Measurements from ENCODE around the gene PUS7. TPM values are rescaled to one million over a fixed set of nuclear protein-coding genes. Genes with fewer than 3 reads are reported as not detected.
"Not testable (repeated sequence)": the region's sequence is repeated elsewhere in the genome, so short reads cannot be mapped to it uniquely, and the experiment has no call there.

PUS7 gene
- total RNA-seq, 2 donors from 2014 or later: 6.0 to 6.6 TPM

GRCh38 chr7:105452085-105452484, 70.0 kb downstream of the PUS7 start:
- Mint-ChIP-seq H3K27me3 (no peaks in the 10 kb centered on the region), H3K36me3 (ENCODE audit: low read depth) (peaks cover 5% of the 10 kb centered on the region), H3K4me1 (peaks cover 25% of the 10 kb centered on the region), H3K27ac (no peak overlapping the region), H3K4me3 (no peak overlapping the region)
- no peaks in the 10 kb centered on the region for H3K9me3 ChIP-seq (ENCODE audit: control insufficient read depth, low read length, poor library complexity, severe bottlenecking)
- ATAC-seq: no peak
- DNase-seq: no peak

GRCh38 chr7:105450870-105451269, 71.2 kb downstream of the PUS7 start:
- ATAC-seq; H3K36me3 Mint-ChIP-seq (ENCODE audit: low read depth); DNase-seq; H3K4me3 Mint-ChIP-seq; H3K9me3 ChIP-seq (ENCODE audit: control insufficient read depth, low read length, poor library complexity, severe bottlenecking); H3K27ac Mint-ChIP-seq; H3K27me3 Mint-ChIP-seq: not testable (repeated sequence)
- peaks cover 25% of the 10 kb centered on the region for H3K4me1 Mint-ChIP-seq

DNA sequence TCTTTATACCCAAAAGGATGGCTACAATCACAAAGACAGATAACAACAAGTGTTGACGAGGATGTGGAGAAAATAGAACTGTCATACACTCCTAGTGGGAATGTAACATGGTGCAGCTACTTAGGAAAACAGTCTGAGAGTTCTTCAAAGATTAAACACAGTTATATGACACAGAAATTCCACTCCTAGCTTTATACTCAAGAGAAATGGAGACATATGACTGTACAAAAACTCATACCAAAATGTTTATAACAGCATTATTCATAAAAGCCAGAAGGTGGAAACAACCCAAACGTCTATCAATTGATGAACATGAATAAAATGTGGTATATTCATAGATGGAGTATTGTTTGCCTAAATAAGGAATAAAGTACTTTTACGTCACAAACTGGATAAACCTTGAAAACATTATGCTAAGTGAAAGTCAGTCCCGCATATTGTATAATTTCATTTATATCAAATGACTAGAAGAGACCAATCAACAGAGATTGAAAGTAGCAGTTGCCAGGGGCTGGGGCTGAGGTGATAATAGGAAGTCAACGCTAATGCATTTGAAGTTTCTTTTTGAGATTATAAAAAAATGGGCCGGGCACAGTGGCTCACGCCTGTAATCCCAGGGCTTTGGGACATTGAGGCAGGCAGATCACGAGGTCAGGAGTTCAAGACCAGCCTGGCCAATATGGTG, 71.8 kb downstream of the PUS7 start:
- Mint-ChIP-seq H3K27me3 (no peaks in the 10 kb centered on the region), H3K27ac (no peak overlapping the region), H3K36me3 (ENCODE audit: low read depth) (peaks cover 2% of the 10 kb centered on the region), H3K4me3 (no peak overlapping the region), H3K4me1 (peaks cover 26% of the 10 kb centered on the region)
- no peak for ATAC-seq
- no peaks in the 10 kb centered on the region for H3K9me3 ChIP-seq (ENCODE audit: control insufficient read depth, low read length, poor library complexity, severe bottlenecking)
- no peak for DNase-seq

DNA sequence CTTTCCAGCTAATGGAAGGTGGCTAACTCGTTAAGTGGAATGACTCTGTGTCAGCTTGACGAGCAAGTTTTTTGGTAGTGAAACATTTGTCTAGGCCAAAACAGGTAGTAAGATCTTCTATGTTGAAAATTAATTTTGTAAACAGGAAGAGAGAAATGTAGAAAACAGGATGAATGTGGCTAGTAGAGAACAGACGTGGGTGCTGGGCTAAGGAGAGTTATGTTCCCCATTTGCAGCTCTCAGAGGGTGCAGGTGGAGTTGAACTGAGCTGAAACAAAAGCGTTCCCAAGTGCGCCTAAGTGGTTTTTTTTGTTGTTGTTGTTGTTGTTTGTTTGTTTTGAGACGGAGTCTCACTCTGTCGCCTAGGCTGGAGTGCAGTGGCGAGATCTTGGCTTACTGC, 73.9 kb downstream of the PUS7 start:
- H3K27ac Mint-ChIP-seq: peak overlapping the region; percentile 84
- H3K4me1 Mint-ChIP-seq: peaks cover 26% of the 10 kb centered on the region
- H3K9me3 ChIP-seq (ENCODE audit: control insufficient read depth, low read length, poor library complexity, severe bottlenecking): no peaks in the 10 kb centered on the region
- ATAC-seq (peak; percentile 71), DNase-seq (no peak)
- H3K4me3 Mint-ChIP-seq: peak overlapping the region; percentile 73
- H3K27me3 Mint-ChIP-seq: no peaks in the 10 kb centered on the region
- H3K36me3 Mint-ChIP-seq (ENCODE audit: low read depth): peaks cover 2% of the 10 kb centered on the region

GRCh38 chr7:105444342-105444987, 77.6 kb downstream of the PUS7 start:
- H3K36me3 Mint-ChIP-seq (ENCODE audit: low read depth): no peaks in the 10 kb centered on the region
- ATAC-seq: peak; percentile 46
- no peaks in the 10 kb centered on the region for H3K27me3 Mint-ChIP-seq
- H3K27ac Mint-ChIP-seq: peak overlapping the region; percentile 3
- H3K4me1 Mint-ChIP-seq: peaks cover 20% of the 10 kb centered on the region
- no peaks in the 10 kb centered on the region for H3K9me3 ChIP-seq (ENCODE audit: control insufficient read depth, low read length, poor library complexity, severe bottlenecking)
- H3K4me3 Mint-ChIP-seq: no peak overlapping the region
- DNase-seq: no peak

DNA sequence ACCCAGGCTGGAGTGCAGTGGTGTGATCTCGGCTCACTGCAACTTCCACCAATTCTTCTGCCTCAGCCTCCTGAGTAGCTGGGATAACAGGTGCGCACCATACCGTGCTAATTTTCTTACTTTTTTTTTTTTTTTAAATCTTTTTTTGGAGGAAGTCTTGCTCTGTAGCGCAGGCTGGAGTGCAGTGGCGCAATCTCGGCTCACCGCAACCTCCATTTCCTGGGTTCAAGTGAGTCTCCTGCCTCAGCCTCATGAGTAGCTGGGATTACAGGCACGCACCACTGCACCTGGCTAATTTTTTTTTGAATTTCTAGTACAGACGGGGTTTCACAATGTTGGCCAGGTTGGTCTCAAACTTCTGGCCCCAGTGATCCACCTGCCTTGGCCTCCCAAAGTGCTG, 79.9 kb downstream of the PUS7 start:
- not testable (repeated sequence) for H3K36me3 Mint-ChIP-seq (ENCODE audit: low read depth); H3K9me3 ChIP-seq (ENCODE audit: control insufficient read depth, low read length, poor library complexity, severe bottlenecking); ATAC-seq; H3K4me3 Mint-ChIP-seq; H3K27ac Mint-ChIP-seq; DNase-seq; H3K4me1 Mint-ChIP-seq; H3K27me3 Mint-ChIP-seq

DNA sequence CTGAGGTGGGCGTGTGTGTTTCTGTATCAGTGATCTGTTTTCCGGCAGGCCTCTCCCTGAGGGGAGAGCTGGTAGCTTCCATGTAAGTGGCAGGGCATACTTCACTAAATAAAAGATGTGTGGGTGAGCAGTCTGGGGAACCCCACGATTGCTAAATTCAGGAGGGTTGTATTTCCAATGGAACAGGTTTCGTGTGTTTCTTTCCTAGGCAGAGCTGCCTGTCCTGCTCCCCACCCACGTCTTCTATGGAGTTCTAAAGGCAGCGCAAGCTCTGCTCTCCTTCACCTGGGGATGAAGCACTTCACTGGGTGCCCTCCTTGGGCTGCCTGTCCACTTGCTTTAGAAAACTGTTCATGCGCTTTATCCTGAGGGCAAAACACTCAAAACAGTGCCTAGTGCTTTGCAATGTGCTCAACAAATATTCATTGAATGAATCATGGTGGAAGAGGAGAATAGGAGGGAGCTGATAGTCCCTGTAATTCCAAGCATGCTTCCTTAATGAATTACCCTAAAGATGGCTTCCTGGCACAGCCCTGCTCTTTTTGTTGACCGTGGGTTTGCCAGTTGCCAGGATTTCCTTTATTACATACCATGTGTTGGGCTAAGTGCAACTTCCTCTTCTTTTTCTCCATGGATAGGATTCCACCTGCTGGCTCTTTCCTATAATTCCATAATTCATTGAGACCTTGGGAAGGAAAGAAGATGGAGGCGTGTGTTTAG, 82.7 kb downstream of the PUS7 start:
- no peak for ATAC-seq
- no peaks in the 10 kb centered on the region for H3K9me3 ChIP-seq (ENCODE audit: control insufficient read depth, low read length, poor library complexity, severe bottlenecking)
- H3K36me3 Mint-ChIP-seq (ENCODE audit: low read depth): no peaks in the 10 kb centered on the region
- no peak overlapping the region for H3K27ac Mint-ChIP-seq
- no peak overlapping the region for H3K4me3 Mint-ChIP-seq
- peaks cover 4% of the 10 kb centered on the region for H3K4me1 Mint-ChIP-seq
- no peaks in the 10 kb centered on the region for H3K27me3 Mint-ChIP-seq
- DNase-seq: no peak

DNA sequence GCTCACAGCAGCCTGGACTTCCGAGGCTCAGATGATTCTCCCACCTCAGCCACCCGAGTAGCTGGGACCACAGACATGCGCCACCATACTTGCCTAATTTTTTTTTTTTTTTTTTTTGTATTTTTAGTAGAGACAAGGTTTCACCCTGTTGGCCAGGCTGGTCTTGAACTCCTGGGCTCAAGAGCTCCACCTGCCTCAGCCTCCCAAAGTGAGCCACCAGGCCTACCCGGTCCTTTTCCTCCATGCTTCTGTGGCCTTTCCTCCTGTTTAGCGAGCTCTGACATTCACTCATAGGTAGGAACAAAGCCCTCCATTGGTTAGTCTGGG, 83.3 kb downstream of the PUS7 start:
- no peak overlapping the region for H3K4me3 Mint-ChIP-seq

GRCh38 chr7:105438254-105438653, 83.8 kb downstream of the PUS7 start:
- no peak for ATAC-seq
- H3K4me3 Mint-ChIP-seq: no peak overlapping the region
- H3K27ac Mint-ChIP-seq: no peak overlapping the region
- peaks cover 4% of the 10 kb centered on the region for H3K4me1 Mint-ChIP-seq
- no peak for DNase-seq
- H3K36me3 Mint-ChIP-seq (ENCODE audit: low read depth): no peaks in the 10 kb centered on the region
- no peaks in the 10 kb centered on the region for H3K9me3 ChIP-seq (ENCODE audit: control insufficient read depth, low read length, poor library complexity, severe bottlenecking)
- H3K27me3 Mint-ChIP-seq: no peaks in the 10 kb centered on the region

More for the DNA sequence above, 83.3 kb downstream of the PUS7 start:
- ATAC-seq: no peak
- Mint-ChIP-seq H3K27ac (no peak overlapping the region), H3K27me3 (no peaks in the 10 kb centered on the region), H3K36me3 (ENCODE audit: low read depth) (no peaks in the 10 kb centered on the region), H3K4me1 (peaks cover 4% of the 10 kb centered on the region)
- no peaks in the 10 kb centered on the region for H3K9me3 ChIP-seq (ENCODE audit: control insufficient read depth, low read length, poor library complexity, severe bottlenecking)
- no peak for DNase-seq

DNA sequence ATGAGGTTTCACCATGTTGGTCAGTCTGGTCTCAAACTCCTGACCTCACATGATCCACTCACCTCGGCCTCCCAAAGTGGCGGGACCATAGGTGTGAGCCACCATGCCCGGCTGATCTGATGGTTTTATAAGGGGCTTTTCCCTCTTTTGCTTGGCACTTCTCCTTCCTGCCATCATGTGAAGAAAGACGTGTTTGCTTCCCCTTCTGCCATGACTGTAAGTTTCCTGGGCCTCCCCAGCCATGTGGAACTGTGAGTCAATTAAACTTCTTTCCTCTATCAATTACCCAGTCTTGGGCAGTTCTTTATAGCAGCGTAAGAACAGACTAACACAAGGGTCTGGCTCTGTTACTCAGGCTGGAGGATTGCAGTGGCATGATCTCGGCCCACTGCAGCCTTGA, 84.7 kb downstream of the PUS7 start:
- not testable (repeated sequence) for H3K27me3 Mint-ChIP-seq; H3K4me1 Mint-ChIP-seq; H3K4me3 Mint-ChIP-seq; H3K27ac Mint-ChIP-seq; H3K36me3 Mint-ChIP-seq (ENCODE audit: low read depth); ATAC-seq; DNase-seq; H3K9me3 ChIP-seq (ENCODE audit: control insufficient read depth, low read length, poor library complexity, severe bottlenecking)

DNA sequence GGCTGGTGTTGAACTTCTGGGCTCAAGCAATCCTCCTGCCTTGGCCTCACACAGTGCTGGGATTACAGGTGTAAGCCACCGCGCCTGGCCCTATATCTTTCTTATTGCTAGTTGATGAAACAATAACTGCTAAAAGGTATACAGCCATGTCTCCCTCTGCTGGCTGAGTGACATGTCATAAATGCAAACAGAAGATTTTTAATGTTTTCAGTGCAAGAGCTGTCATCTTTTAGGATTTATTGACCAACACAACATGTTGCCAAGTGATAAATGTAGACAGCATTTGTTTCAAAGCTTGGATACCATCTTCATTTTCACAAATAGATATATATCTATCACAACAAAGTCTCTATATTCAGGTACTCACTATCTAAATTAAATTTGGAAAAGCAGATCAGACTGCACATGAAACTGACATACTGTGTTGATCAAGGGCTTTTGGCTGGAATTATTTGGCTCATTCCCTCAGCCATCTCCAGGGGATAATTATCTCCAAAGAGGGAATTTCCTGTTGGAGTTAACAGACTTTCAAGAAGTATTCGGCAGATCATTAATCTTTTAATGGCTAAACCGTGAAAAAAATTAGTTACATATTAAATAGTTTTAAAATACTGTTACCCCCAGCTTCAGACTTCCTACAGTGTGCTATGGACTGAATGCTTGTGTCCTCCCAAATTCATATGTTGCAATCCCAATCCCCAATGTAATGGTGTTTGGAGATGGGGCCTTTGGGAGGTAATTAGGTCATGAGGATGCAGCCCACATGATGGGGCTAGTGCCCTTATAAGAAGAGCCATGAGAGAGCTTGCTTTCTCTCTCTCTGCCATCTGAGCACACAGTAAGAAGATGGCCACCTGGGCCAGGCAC, 92.1 kb downstream of the PUS7 start:
- H3K9me3 ChIP-seq (ENCODE audit: control insufficient read depth, low read length, poor library complexity, severe bottlenecking): no peaks in the 10 kb centered on the region
- DNase-seq (peak in 1 of 3 donors; percentile 33), ATAC-seq (peak; percentile 81)
- no peak overlapping the region for H3K4me3 Mint-ChIP-seq
- peaks cover 5% of the 10 kb centered on the region for H3K4me1 Mint-ChIP-seq
- no peaks in the 10 kb centered on the region for H3K36me3 Mint-ChIP-seq (ENCODE audit: low read depth)
- no peaks in the 10 kb centered on the region for H3K27me3 Mint-ChIP-seq
- no peak overlapping the region for H3K27ac Mint-ChIP-seq

DNA sequence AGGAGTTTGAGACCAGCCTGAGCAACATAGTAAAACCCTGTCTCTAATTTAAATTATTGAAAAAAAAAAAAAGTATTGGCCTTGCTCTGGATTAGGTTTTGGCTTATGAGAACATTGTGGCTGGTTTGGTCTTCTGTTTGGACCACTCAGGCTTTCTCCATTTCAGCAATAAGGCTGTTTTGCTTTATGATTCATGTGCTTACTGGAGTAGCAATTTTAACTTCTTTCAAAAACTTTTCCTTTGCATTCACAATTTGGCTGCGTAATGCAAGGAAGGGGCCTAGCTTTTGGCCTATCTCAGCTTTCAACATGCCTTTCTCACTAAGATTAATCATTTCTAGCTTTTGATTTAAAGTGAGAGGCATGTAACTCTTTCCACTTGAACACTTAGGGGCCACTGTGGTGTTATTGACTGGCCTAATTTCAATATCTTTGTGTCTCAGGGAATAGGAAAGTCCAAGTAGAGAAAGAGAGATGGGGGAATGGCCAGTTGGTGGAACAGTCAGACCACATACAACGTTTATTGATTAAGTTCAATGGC, 95.4 kb downstream of the PUS7 start:
- Mint-ChIP-seq H3K4me3 (no peak overlapping the region), H3K4me1 (peaks cover 5% of the 10 kb centered on the region), H3K27ac (no peak overlapping the region), H3K27me3 (no peaks in the 10 kb centered on the region), H3K36me3 (ENCODE audit: low read depth) (no peaks in the 10 kb centered on the region)
- H3K9me3 ChIP-seq (ENCODE audit: control insufficient read depth, low read length, poor library complexity, severe bottlenecking): no peaks in the 10 kb centered on the region
- ATAC-seq: no peak
- DNase-seq: no peak

GRCh38 chr7:105423987-105424386, 98.1 kb downstream of the PUS7 start:
- H3K9me3 ChIP-seq (ENCODE audit: control insufficient read depth, low read length, poor library complexity, severe bottlenecking): no peaks in the 10 kb centered on the region
- no peak for DNase-seq
- Mint-ChIP-seq H3K27ac (no peak overlapping the region), H3K36me3 (ENCODE audit: low read depth) (no peaks in the 10 kb centered on the region), H3K4me1 (peaks cover 3% of the 10 kb centered on the region), H3K27me3 (no peaks in the 10 kb centered on the region), H3K4me3 (no peak overlapping the region)
- ATAC-seq: no peak
